Heart left ventricle (tissue), 11 donors: ENCODE results near the gene CAPRIN1. TPM values are rescaled to one million over a fixed set of nuclear protein-coding genes. Genes with fewer than 3 reads are reported as not detected.

Source experiments
- polyA plus RNA-seq, 2 donors: library from polyadenylated mRNA; stranded (reverse); fragments of 200-250 nt; gene quantifications; one replicate each; pipeline ENCODE4 v1.2.3, GENCODE V29; 2013
- total RNA-seq, 9 donors: library from RNA; depleted of rRNA in 2 of 9; stranded (reverse); fragments of >200 nt in 2 of 9; fragmentation: NEBNext Ultra II Directional in 3 of 9; extraction: Animal tissue kit (Norgen Biotek cat#: 25700) in 3 of 9; gene quantifications; one replicate each; pipeline versions ENCODE4 v1.1.0 to v1.2.4, GENCODE V29; 2016 to 2023
- donor health status: ischemic (EF 13 %, LVEDD 7.1; RV severe dilation, severe dysfunction).
- donor health status: healthy with polysubstance abuse.
- donor health status: DM: no; HTN: yes; CAD: no.
- donor health status: DM: no; HTN: no; CAD: no.
- donor health status: ischemic (EF 25% LVEDD 5.7; RV mildly dilated, moderate dysfunction).
- donor health status: healthy.
- donor health status: DM: yes; HTN: yes; CAD: no.
- donor health status: PGD.
- donor health status: nonischemic (EF 23%, LVEDD 6.1; RV moderate dilation, normal function).

CAPRIN1 gene
- total and polyA plus RNA-seq, 11 donors, result 35.4 to 134 (median 107) TPM

Other genes starting within 250 kb of the CAPRIN1 start
- 10 to 100 TPM in 4 of 9 donors, 1 to 10 TPM in 5; 4.5 to 29.6 (median 8.7) TPM for gene LMO2, start 159.7 kb upstream of the CAPRIN1 start, total RNA-seq
- gene LMO2, start 159.7 kb upstream of the CAPRIN1 start, polyA plus RNA-seq, result 1 to 10 TPM; 7.9 to 9.6 TPM
- 10 to 100 TPM; 14.5 to 27.1 (median 21.2) TPM for gene NAT10, start 53.9 kb downstream of the CAPRIN1 start, total RNA-seq
- 10 to 100 TPM; 16.3 to 21.1 TPM for gene NAT10, start 53.9 kb downstream of the CAPRIN1 start, polyA plus RNA-seq